ENCODE results near the gene BMP8B. TPM values are rescaled to one million over a fixed set of nuclear protein-coding genes. Genes with fewer than 3 reads are reported as not detected.
"Not testable (repeated sequence)": the region's sequence is repeated elsewhere in the genome, so short reads cannot be mapped to it uniquely, and the experiment has no call there.

BMP8B gene
- total RNA-seq, result under 1 TPM; 0.08 to 0.26 TPM

- no peak within 1 kb of the TSS for H3K27ac Mint-ChIP-seq
- ChIA-PET POLR2A (no interaction called here), CTCF (interaction anchor here (1.7 to 3.8 kb wide), 2 partner anchors 10 to 113 kb away, joined by 4 to 19 read pairs; partner anchors contain the start of gene MYCL)
- peaks cover 14% of the 10 kb centered on the region for H3K4me1 Mint-ChIP-seq (ENCODE audit: low read depth)
- peak within 1 kb of the TSS; percentile 58 for H3K4me3 Mint-ChIP-seq
- DNase-seq (peak; percentile 50), ATAC-seq (peak; percentile 78)
- no peaks in the 10 kb centered on the region for H3K9me3 Mint-ChIP-seq (ENCODE audit: insufficient read depth)
- H3K36me3 Mint-ChIP-seq (ENCODE audit: low read depth), result no peaks in the 10 kb centered on the region
- H3K27me3 Mint-ChIP-seq (ENCODE audit: low read depth), result peaks cover 33% of the 10 kb centered on the region
Measured at GRCh38 chr1:39788758-39789570, at the start of gene BMP8B. BMP8B (minus strand) TSS chr1:39788865; CDS start chr1:39788485, 380 bp downstream.

GRCh38 chr1:39836595-39837110 lies 48.0 kb upstream of the BMP8B start:
- peaks cover 20% of the 10 kb centered on the region for H3K36me3 Mint-ChIP-seq (ENCODE audit: low read depth)
- CTCF ChIA-PET, result interaction anchor here (0.7 to 2.1 kb wide), 8 partner anchors 10 to 195 kb away, joined by 3 to 9 read pairs (median 4); partner anchors contain the start of gene MYCL
- H3K27ac Mint-ChIP-seq, result no peak overlapping the region
- H3K9me3 Mint-ChIP-seq (ENCODE audit: insufficient read depth), result no peaks in the 10 kb centered on the region
- POLR2A ChIA-PET, result no interaction called here
- H3K4me1 Mint-ChIP-seq (ENCODE audit: low read depth), result no peaks in the 10 kb centered on the region
- ATAC-seq, result no peak
- no peak for DNase-seq
- no peak overlapping the region for H3K4me3 Mint-ChIP-seq
- H3K27me3 Mint-ChIP-seq (ENCODE audit: low read depth), result no peaks in the 10 kb centered on the region

- DNase-seq, result no peak
- Mint-ChIP-seq H3K36me3 (ENCODE audit: low read depth) (peaks cover 14% of the 10 kb centered on the region), H3K27me3 (ENCODE audit: low read depth) (no peaks in the 10 kb centered on the region), H3K4me3 (no peak overlapping the region), H3K9me3 (ENCODE audit: insufficient read depth) (no peaks in the 10 kb centered on the region), H3K27ac (no peak overlapping the region), H3K4me1 (ENCODE audit: low read depth) (no peaks in the 10 kb centered on the region)
- ATAC-seq, result no peak
- ChIA-PET CTCF (interaction anchor here (0.9 to 2.1 kb wide), 7 partner anchors 9 to 196 kb away, joined by 3 to 9 read pairs (median 3); no protein-coding TSS in a partner anchor), POLR2A (no interaction called here)
Measured at GRCh38 chr1:39835935-39836594, 47.4 kb upstream of the BMP8B start.

GRCh38 chr1:39835110-39835509 lies 46.4 kb upstream of the BMP8B start:
- H3K27me3 Mint-ChIP-seq (ENCODE audit: low read depth), result peaks cover 4% of the 10 kb centered on the region
- H3K4me3 Mint-ChIP-seq, result no peak overlapping the region
- CTCF ChIA-PET, result interaction anchor here (1.0 to 2.1 kb wide), 3 partner anchors 10 to 139 kb away, joined by 3 to 9 read pairs (median 3); no protein-coding TSS in a partner anchor
- DNase-seq (no peak), ATAC-seq (no peak)
- peaks cover 10% of the 10 kb centered on the region for H3K36me3 Mint-ChIP-seq (ENCODE audit: low read depth)
- no peak overlapping the region for H3K27ac Mint-ChIP-seq
- POLR2A ChIA-PET, result interaction anchor here (1.0 kb wide), 1 partner anchor 10 kb away, joined by 3 read pairs; no protein-coding TSS in a partner anchor
- no peaks in the 10 kb centered on the region for H3K4me1 Mint-ChIP-seq (ENCODE audit: low read depth)
- no peaks in the 10 kb centered on the region for H3K9me3 Mint-ChIP-seq (ENCODE audit: insufficient read depth)

GRCh38 chr1:39833621-39834385 lies 45.1 kb upstream of the BMP8B start:
- DNase-seq, result no peak
- H3K4me3 Mint-ChIP-seq, result no peak overlapping the region
- H3K27me3 Mint-ChIP-seq (ENCODE audit: low read depth), result peaks cover 13% of the 10 kb centered on the region
- ChIA-PET POLR2A (no interaction called here), CTCF (interaction anchor here (0.8 kb wide), 1 partner anchor 198 kb away, joined by 3 read pairs; no protein-coding TSS in a partner anchor)
- no peak overlapping the region for H3K27ac Mint-ChIP-seq
- no peak for ATAC-seq
- peaks cover 2% of the 10 kb centered on the region for H3K36me3 Mint-ChIP-seq (ENCODE audit: low read depth)
- H3K4me1 Mint-ChIP-seq (ENCODE audit: low read depth), result no peaks in the 10 kb centered on the region
- no peaks in the 10 kb centered on the region for H3K9me3 Mint-ChIP-seq (ENCODE audit: insufficient read depth)

GRCh38 chr1:39833121-39833520 lies 44.5 kb upstream of the BMP8B start:
- CTCF ChIA-PET, result interaction anchor here (0.8 kb wide), 1 partner anchor 199 kb away, joined by 3 read pairs; no protein-coding TSS in a partner anchor
- Mint-ChIP-seq H3K36me3 (ENCODE audit: low read depth) (no peaks in the 10 kb centered on the region), H3K9me3 (ENCODE audit: insufficient read depth) (no peaks in the 10 kb centered on the region), H3K27me3 (ENCODE audit: low read depth) (peaks cover 16% of the 10 kb centered on the region), H3K4me3 (no peak overlapping the region), H3K4me1 (ENCODE audit: low read depth) (no peaks in the 10 kb centered on the region), H3K27ac (no peak overlapping the region)
- POLR2A ChIA-PET, result no interaction called here
- DNase-seq (no peak), ATAC-seq (no peak)

- ChIA-PET POLR2A (no interaction called here), CTCF (no interaction called here)
- ATAC-seq (no peak), DNase-seq (no peak)
- Mint-ChIP-seq H3K27me3 (ENCODE audit: low read depth) (peaks cover 16% of the 10 kb centered on the region), H3K4me3 (no peak overlapping the region), H3K4me1 (ENCODE audit: low read depth) (no peaks in the 10 kb centered on the region), H3K27ac (no peak overlapping the region), H3K9me3 (ENCODE audit: insufficient read depth) (no peaks in the 10 kb centered on the region), H3K36me3 (ENCODE audit: low read depth) (no peaks in the 10 kb centered on the region)
Measured at GRCh38 chr1:39832294-39832693, 43.6 kb upstream of the BMP8B start.

GRCh38 chr1:39829791-39830533 lies 41.3 kb upstream of the BMP8B start:
- no peak overlapping the region for H3K27ac Mint-ChIP-seq
- H3K36me3 Mint-ChIP-seq (ENCODE audit: low read depth), result no peaks in the 10 kb centered on the region
- no peaks in the 10 kb centered on the region for H3K4me1 Mint-ChIP-seq (ENCODE audit: low read depth)
- H3K27me3 Mint-ChIP-seq (ENCODE audit: low read depth), result peaks cover 18% of the 10 kb centered on the region
- H3K4me3 Mint-ChIP-seq, result no peak overlapping the region
- H3K9me3 Mint-ChIP-seq (ENCODE audit: insufficient read depth), result no peaks in the 10 kb centered on the region
- POLR2A ChIA-PET, result no interaction called here
- ATAC-seq (no peak), DNase-seq (no peak)
- CTCF ChIA-PET, result interaction anchor here (0.5 to 1.5 kb wide), 4 partner anchors 12 to 421 kb away, joined by 3 to 7 read pairs (median 4); no protein-coding TSS in a partner anchor

- H3K4me3 Mint-ChIP-seq, result no peak overlapping the region
- no peaks in the 10 kb centered on the region for H3K36me3 Mint-ChIP-seq (ENCODE audit: low read depth)
- ChIA-PET POLR2A (no interaction called here), CTCF (interaction anchor here (1.4 to 1.5 kb wide), 2 partner anchors 11 to 145 kb away, joined by 4 to 7 read pairs; no protein-coding TSS in a partner anchor)
- DNase-seq (no peak), ATAC-seq (no peak)
- peaks cover 22% of the 10 kb centered on the region for H3K27me3 Mint-ChIP-seq (ENCODE audit: low read depth)
- no peaks in the 10 kb centered on the region for H3K4me1 Mint-ChIP-seq (ENCODE audit: low read depth)
- no peaks in the 10 kb centered on the region for H3K9me3 Mint-ChIP-seq (ENCODE audit: insufficient read depth)
- H3K27ac Mint-ChIP-seq, result no peak overlapping the region
Measured at GRCh38 chr1:39828734-39829133, 40.1 kb upstream of the BMP8B start.

- peaks cover 22% of the 10 kb centered on the region for H3K27me3 Mint-ChIP-seq (ENCODE audit: low read depth)
- not testable (repeated sequence) for H3K36me3 Mint-ChIP-seq (ENCODE audit: low read depth); ATAC-seq
Measured at GRCh38 chr1:39828255-39828654, 39.6 kb upstream of the BMP8B start.

More at GRCh38 chr1:39828255-39828654, 39.6 kb upstream of the BMP8B start:
- H3K9me3 Mint-ChIP-seq (ENCODE audit: insufficient read depth); H3K4me3 Mint-ChIP-seq; DNase-seq; POLR2A ChIA-PET; H3K27ac Mint-ChIP-seq; H3K4me1 Mint-ChIP-seq (ENCODE audit: low read depth): not testable (repeated sequence)
- CTCF ChIA-PET, result interaction anchor here (1.4 to 1.5 kb wide), 2 partner anchors 10 to 146 kb away, joined by 4 to 7 read pairs; no protein-coding TSS in a partner anchor

All from activated CD8-positive, alpha-beta T cell treated with anti-CD3 and anti-CD28 coated beads, Interleukin-2, amount 10 ng/mL, durations not matched to agents 7 days and 5 days (primary cell).